B cell (primary cell): ENCODE measurements around the gene HIPK2.

Experiments
- EZH2 ChIP-seq: IDR thresholded peaks from 2 replicates; pipeline ENCODE4 v1.6.1; 2012; ENCODE audit warnings: borderline replicate concordance, low read depth, mild to moderate bottlenecking, moderate library complexity, low read length; ENCODE audit not compliant: insufficient read depth, poor library complexity, severe bottlenecking
- TF ChIP-seq, protein P1 (sequence below): fragments of 200-600 bp; IDR thresholded peaks from one replicate; pipeline ENCODE4 v1.8.0; 2022; ENCODE audit warnings: antibody characterized with exemption, mild to moderate bottlenecking

DNA sequence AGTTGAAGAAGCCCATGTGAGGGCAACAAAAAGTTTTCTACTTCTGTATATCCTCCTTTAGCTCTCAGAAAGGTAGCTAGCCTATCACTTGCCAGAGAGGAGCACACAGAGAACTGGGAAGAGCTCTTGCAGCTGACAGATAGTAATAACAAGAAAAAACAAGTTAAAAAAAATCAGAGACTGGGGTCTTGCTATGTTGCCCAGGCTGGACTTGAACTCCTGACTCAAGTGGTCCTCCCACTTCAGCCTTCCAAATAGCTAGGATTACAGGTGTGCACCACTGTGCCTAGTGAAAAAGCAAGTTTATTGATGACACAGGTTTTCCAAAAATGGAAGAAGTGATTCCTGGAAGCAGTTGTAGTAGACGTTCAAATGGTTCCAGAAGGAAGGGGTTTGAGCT, 160.7 kb downstream of the HIPK2 start:
- TF ChIP-seq, protein P1, sequence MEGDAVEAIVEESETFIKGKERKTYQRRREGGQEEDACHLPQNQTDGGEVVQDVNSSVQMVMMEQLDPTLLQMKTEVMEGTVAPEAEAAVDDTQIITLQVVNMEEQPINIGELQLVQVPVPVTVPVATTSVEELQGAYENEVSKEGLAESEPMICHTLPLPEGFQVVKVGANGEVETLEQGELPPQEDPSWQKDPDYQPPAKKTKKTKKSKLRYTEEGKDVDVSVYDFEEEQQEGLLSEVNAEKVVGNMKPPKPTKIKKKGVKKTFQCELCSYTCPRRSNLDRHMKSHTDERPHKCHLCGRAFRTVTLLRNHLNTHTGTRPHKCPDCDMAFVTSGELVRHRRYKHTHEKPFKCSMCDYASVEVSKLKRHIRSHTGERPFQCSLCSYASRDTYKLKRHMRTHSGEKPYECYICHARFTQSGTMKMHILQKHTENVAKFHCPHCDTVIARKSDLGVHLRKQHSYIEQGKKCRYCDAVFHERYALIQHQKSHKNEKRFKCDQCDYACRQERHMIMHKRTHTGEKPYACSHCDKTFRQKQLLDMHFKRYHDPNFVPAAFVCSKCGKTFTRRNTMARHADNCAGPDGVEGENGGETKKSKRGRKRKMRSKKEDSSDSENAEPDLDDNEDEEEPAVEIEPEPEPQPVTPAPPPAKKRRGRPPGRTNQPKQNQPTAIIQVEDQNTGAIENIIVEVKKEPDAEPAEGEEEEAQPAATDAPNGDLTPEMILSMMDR = no peak
- TF ChIP-seq EZH2 = no peak
